ENCODE data around the gene RHBG. TPM values are rescaled to one million over a fixed set of nuclear protein-coding genes. Genes with fewer than 3 reads are reported as not detected.
"Not testable (repeated sequence)": the region's sequence is repeated elsewhere in the genome, so short reads cannot be mapped to it uniquely, and the experiment has no call there.

The RHBG gene
- polyA plus RNA-seq, 1 donor (not counting 4 experiments of a cell fraction or from before 2014, with no cell fraction given) = not detected

DNA sequence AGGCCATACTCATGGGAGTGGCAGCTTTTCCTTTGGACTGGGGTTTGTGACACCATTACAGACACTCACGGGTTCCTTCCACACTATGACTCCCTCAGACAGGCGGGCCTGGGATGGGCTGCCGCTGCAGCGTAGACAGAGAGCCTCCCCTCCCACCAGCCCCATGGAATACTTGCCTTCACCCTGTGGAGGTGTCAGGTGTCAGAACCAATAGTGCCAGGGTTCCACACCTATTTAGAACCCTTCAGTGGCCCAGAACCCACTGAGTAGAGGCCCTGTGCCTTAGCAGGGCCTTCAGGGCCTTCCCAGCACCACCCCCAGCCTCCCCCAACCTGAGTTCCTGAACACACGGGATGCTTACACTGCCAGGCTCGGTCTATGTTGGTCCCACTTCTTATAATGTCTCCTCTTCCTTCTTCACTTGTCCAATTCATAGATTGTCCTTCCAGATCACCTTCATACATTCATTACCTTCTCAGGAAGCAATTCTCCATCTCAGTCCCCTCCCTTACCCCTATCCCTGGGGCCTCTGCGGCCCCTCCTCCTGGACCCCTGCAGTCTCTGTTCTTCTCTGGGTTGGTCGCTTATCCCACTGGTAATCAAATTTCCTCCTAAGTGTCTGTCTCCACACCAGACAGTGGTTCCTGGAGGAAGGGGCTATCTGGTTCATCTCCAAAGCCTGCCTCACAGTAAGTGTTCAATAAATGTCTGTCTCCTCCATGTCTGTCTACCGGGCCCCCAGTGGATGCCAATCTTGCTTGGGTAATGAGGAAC, 1.4 kb upstream of the RHBG start:
- FAIRE-seq = no peak
- Histone ChIP-seq H3K27ac (ENCODE audit: control insufficient read depth, insufficient read depth, low read length) (no peak overlapping the region), H3K4me2 (ENCODE audit: control insufficient read depth, extremely low read depth, insufficient read depth, low read depth, low read length) (no peak overlapping the region)

DNA sequence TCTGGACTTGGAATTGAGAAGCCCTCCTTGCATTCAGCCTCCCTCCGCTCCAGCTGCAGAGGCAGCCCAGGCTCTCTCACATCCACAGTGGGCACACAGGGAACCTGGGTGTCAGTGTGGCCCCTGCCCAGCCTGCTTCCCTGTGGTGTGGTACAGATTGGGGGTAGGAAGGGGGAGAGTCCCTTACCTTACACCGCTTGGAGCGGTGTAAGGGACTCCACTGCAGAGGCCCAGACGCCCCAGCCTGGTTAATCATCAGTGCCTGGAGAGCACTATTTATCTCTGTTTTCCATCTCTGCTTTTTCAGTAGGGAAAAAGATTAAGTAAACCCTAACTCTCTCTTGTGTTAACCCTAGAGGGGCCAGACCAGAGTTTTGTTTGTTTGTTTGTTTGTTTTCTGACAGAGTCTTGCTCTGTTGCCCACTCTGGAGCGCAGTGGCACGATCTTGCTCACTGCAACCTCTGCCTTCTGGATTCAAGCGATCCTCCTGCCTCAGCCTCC, 803 bp upstream of the RHBG start:
- no peak for DNase-seq (ENCODE audit: low read depth, low spot score)
- no peak overlapping the region for H3K4me3 ChIP-seq (ENCODE audit: control insufficient read depth in 2 of 3, extremely low read depth in 1 of 3, insufficient read depth in 2 of 3, low read depth in 1 of 3, low read length in 3 of 3)
- no peaks in the 10 kb centered on the region for H3K4me1 ChIP-seq (ENCODE audit: control insufficient read depth, extremely low read depth, insufficient read depth, low read length)
- no peak overlapping the region for H3K9ac ChIP-seq (ENCODE audit: control insufficient read depth, extremely low read depth, insufficient read depth, low read length)
- FAIRE-seq = no peak
- TF ChIP-seq, protein P1, sequence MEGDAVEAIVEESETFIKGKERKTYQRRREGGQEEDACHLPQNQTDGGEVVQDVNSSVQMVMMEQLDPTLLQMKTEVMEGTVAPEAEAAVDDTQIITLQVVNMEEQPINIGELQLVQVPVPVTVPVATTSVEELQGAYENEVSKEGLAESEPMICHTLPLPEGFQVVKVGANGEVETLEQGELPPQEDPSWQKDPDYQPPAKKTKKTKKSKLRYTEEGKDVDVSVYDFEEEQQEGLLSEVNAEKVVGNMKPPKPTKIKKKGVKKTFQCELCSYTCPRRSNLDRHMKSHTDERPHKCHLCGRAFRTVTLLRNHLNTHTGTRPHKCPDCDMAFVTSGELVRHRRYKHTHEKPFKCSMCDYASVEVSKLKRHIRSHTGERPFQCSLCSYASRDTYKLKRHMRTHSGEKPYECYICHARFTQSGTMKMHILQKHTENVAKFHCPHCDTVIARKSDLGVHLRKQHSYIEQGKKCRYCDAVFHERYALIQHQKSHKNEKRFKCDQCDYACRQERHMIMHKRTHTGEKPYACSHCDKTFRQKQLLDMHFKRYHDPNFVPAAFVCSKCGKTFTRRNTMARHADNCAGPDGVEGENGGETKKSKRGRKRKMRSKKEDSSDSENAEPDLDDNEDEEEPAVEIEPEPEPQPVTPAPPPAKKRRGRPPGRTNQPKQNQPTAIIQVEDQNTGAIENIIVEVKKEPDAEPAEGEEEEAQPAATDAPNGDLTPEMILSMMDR (optimal IDR thresholded peaks at IDR 0.05 in 1 of 3, IDR thresholded peaks at IDR 0.05 in 1 of 3, conservative IDR thresholded peaks at IDR 0.05 in 1 of 3; ENCODE audit: extremely low read depth in 1 of 3, insufficient read depth in 2 of 3, low read length in 3 of 3) = no peak
- TF ChIP-seq EZH2 (IDR thresholded peaks at IDR 0.05; ENCODE audit: low read length) = no peak
- dilution Hi-C loops (cut with MboI; ENCODE audit: extremely low pct_ligation_motif_present, low sequenced_read_pairs) = no loop called here
- no peaks in the 10 kb centered on the region for H3K9me3 ChIP-seq (ENCODE audit: control insufficient read depth, low read depth, low read length)
- H3K9me1 ChIP-seq (ENCODE audit: control insufficient read depth, extremely low read depth, insufficient read depth, low read length) = no peaks in the 10 kb centered on the region
- H3K27ac ChIP-seq (ENCODE audit: control insufficient read depth, insufficient read depth, low read length) = no peak overlapping the region
- H4K20me1 ChIP-seq (ENCODE audit: control insufficient read depth, extremely low read depth, insufficient read depth, low read length) = no peaks in the 10 kb centered on the region
- no peak overlapping the region for H2AFZ ChIP-seq (ENCODE audit: control insufficient read depth, low read length)
- H3K79me2 ChIP-seq (ENCODE audit: control insufficient read depth, insufficient read depth, low read length) = no peaks in the 10 kb centered on the region
- no peaks in the 10 kb centered on the region for H3K36me3 ChIP-seq (ENCODE audit: control insufficient read depth in 2 of 2, extremely low read depth in 1 of 2, insufficient read depth in 2 of 2, low read length in 2 of 2)
- H3K27me3 ChIP-seq (ENCODE audit: control insufficient read depth, extremely low read depth, insufficient read depth, low read length) = peaks cover 28% of the 10 kb centered on the region
- no peak overlapping the region for H3K4me2 ChIP-seq (ENCODE audit: control insufficient read depth, extremely low read depth, insufficient read depth, low read depth, low read length)

More for the DNA sequence above, 1.4 kb upstream of the RHBG start:
- no peaks in the 10 kb centered on the region for H3K4me1 ChIP-seq (ENCODE audit: control insufficient read depth, extremely low read depth, insufficient read depth, low read length)
- H3K27me3 ChIP-seq (ENCODE audit: control insufficient read depth, extremely low read depth, insufficient read depth, low read length) = peaks cover 24% of the 10 kb centered on the region
- no peaks in the 10 kb centered on the region for H3K9me3 ChIP-seq (ENCODE audit: control insufficient read depth, low read depth, low read length)
- no peaks in the 10 kb centered on the region for H3K79me2 ChIP-seq (ENCODE audit: control insufficient read depth, insufficient read depth, low read length)
- H3K9me1 ChIP-seq (ENCODE audit: control insufficient read depth, extremely low read depth, insufficient read depth, low read length) = no peaks in the 10 kb centered on the region
- TF ChIP-seq, protein P1 (optimal IDR thresholded peaks at IDR 0.05 in 1 of 3, IDR thresholded peaks at IDR 0.05 in 1 of 3, conservative IDR thresholded peaks at IDR 0.05 in 1 of 3; ENCODE audit: extremely low read depth in 1 of 3, insufficient read depth in 2 of 3, low read length in 3 of 3) = no peak
- TF ChIP-seq EZH2 (IDR thresholded peaks at IDR 0.05; ENCODE audit: low read length) = no peak
- no peak overlapping the region for H3K4me3 ChIP-seq (ENCODE audit: control insufficient read depth in 2 of 3, extremely low read depth in 1 of 3, insufficient read depth in 2 of 3, low read depth in 1 of 3, low read length in 3 of 3)
- H3K9ac ChIP-seq (ENCODE audit: control insufficient read depth, extremely low read depth, insufficient read depth, low read length) = no peak overlapping the region
- H2AFZ ChIP-seq (ENCODE audit: control insufficient read depth, low read length) = no peak overlapping the region
- dilution Hi-C loops (cut with MboI; ENCODE audit: extremely low pct_ligation_motif_present, low sequenced_read_pairs) = no loop called here
- no peaks in the 10 kb centered on the region for H4K20me1 ChIP-seq (ENCODE audit: control insufficient read depth, extremely low read depth, insufficient read depth, low read length)
- no peaks in the 10 kb centered on the region for H3K36me3 ChIP-seq (ENCODE audit: control insufficient read depth in 2 of 2, extremely low read depth in 1 of 2, insufficient read depth in 2 of 2, low read length in 2 of 2)
- no peak for DNase-seq (ENCODE audit: low read depth, low spot score)

DNA sequence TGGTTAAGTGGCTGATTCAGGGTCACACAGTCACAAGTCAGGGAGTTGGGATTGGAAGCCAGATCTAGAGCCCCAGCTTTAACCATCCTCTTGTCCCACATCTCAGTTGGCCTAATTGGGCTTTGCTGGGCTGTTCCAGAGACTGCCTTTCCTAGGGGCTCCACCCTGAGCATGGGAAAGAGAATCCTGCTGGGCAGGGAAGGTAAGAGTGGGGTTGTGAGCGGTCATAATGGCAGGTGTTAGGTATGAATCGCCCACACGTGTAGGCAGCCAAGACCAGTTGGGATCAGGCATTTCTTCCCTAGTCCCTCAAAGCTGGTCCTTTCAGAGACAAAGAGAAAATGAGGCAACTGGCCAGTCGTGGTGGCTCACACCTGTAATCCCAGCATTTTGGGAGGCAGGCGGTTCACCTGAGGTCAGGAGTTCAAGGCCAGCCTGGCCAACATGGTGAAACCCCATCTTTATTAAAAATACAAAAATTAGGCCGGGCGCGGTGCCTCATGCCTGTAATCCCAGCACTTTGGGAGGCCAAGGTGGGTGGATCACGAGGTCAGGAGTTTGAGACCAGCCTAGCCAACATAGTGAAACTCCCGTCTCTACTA, 775 bp downstream of the RHBG start:
- H3K9me3 ChIP-seq (ENCODE audit: control insufficient read depth, low read depth, low read length); H4K20me1 ChIP-seq (ENCODE audit: control insufficient read depth, extremely low read depth, insufficient read depth, low read length); FAIRE-seq; H3K27ac ChIP-seq (ENCODE audit: control insufficient read depth, insufficient read depth, low read length); H3K9me1 ChIP-seq (ENCODE audit: control insufficient read depth, extremely low read depth, insufficient read depth, low read length); DNase-seq (ENCODE audit: low read depth, low spot score); H3K9ac ChIP-seq (ENCODE audit: control insufficient read depth, extremely low read depth, insufficient read depth, low read length); H3K36me3 ChIP-seq (ENCODE audit: control insufficient read depth in 2 of 2, extremely low read depth in 1 of 2, insufficient read depth in 2 of 2, low read length in 2 of 2); H3K4me1 ChIP-seq (ENCODE audit: control insufficient read depth, extremely low read depth, insufficient read depth, low read length); H3K79me2 ChIP-seq (ENCODE audit: control insufficient read depth, insufficient read depth, low read length); H2AFZ ChIP-seq (ENCODE audit: control insufficient read depth, low read length); dilution Hi-C loops (cut with MboI; ENCODE audit: extremely low pct_ligation_motif_present, low sequenced_read_pairs): not testable (repeated sequence)
- H3K4me2 ChIP-seq (ENCODE audit: control insufficient read depth, extremely low read depth, insufficient read depth, low read depth, low read length) = peak overlapping the region; percentile 80
- peaks cover 28% of the 10 kb centered on the region for H3K27me3 ChIP-seq (ENCODE audit: control insufficient read depth, extremely low read depth, insufficient read depth, low read length)
- peak overlapping the region in 1 of 3 experiments; percentile 64 for H3K4me3 ChIP-seq (ENCODE audit: control insufficient read depth in 2 of 3, extremely low read depth in 1 of 3, insufficient read depth in 2 of 3, low read depth in 1 of 3, low read length in 3 of 3)

All from keratinocyte (primary cell).